IPS DF 6.9 (cell line): ENCODE data around the gene TAC3.
"Not testable (repeated sequence)": the region's sequence is repeated elsewhere in the genome, so short reads cannot be mapped to it uniquely, and the experiment has no call there.

ENCODE experiments used
- DNase-seq: peaks from one replicate; pipeline ENCODE4 v3.0.0-alpha.2; 2013; ENCODE audit warnings: low read depth, low spot score
- H3K27ac ChIP-seq: one replicate; pipeline ENCODE4 v1.5.1; 2013; ENCODE audit warnings: low read length, control low read depth
- H3K27me3 ChIP-seq: 2 replicates; pipeline ENCODE4 v1.6.1; 2013; ENCODE audit warnings: mild to moderate bottlenecking, low read length; ENCODE audit not compliant: control insufficient read depth, insufficient read depth
- H3K36me3 ChIP-seq: 2 replicates; pipeline ENCODE4 v1.6.1; 2013; ENCODE audit warnings: low read length; ENCODE audit not compliant: control insufficient read depth, insufficient read depth
- H3K4me1 ChIP-seq: 2 replicates; pipeline ENCODE4 v1.6.1; 2013; ENCODE audit warnings: low read length; ENCODE audit not compliant: control insufficient read depth, insufficient read depth
- H3K4me3 ChIP-seq: 2 replicates; pipeline ENCODE4 v1.5.1; 2013; ENCODE audit warnings: mild to moderate bottlenecking, low read length
- H3K9me3 ChIP-seq: 2 replicates; pipeline ENCODE4 v1.6.1; 2013; ENCODE audit warnings: low read length, inconsistent platforms; ENCODE audit not compliant: control insufficient read depth, insufficient read depth
- WGBS: extraction: QIAGEN DNeasy Blood & Tissue Kit; methylation state at CpG from one replicate; pipeline ENCODE4 v1.1.7; 2013; ENCODE audit warnings: mixed read lengths, missing lambda C conversion rate; ENCODE audit not compliant: insufficient read length, insufficient coverage; 5-methylcytosine and 5-hydroxymethylcytosine counted together

Gene TAC3

DNA sequence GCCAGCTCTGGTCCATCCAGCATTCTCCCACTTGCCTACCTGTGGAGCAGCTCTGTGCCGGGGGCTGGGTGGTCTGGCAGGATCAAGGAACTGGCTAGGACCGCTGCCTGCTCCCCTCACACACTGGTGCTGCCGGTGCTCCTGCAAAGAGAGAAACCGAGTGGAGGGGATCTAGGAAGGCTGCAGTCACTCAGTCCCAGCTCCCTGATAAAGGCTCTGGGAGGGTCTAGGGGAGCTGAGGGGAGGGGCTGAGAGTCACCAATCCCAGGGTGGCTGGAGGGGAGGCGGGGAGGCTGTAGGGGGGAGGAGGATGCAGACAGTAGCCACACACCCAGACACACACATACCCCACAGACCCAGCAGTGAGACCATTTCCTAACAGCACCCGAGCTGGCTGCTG, at the start of gene TAC3:
Gene TAC3 (minus strand): TSS at position 182 of the 400 bp plus-strand sequence. CDS start 732 bp downstream, outside the sequence.
- WGBS, result no CpG with 5 or more reads among the region's 6 CpGs
- no peaks in the 10 kb centered on the region for H3K36me3 ChIP-seq
- DNase-seq, result no peak
- no peaks in the 10 kb centered on the region for H3K9me3 ChIP-seq
- no peak within 1 kb of the TSS for H3K4me3 ChIP-seq
- no peaks in the 10 kb centered on the region for H3K27me3 ChIP-seq
- no peak within 1 kb of the TSS for H3K27ac ChIP-seq
- 0 out of 2 replicates have a peak, but pooled peaks cover 3% of the 10 kb centered on the region for H3K4me1 ChIP-seq

DNA sequence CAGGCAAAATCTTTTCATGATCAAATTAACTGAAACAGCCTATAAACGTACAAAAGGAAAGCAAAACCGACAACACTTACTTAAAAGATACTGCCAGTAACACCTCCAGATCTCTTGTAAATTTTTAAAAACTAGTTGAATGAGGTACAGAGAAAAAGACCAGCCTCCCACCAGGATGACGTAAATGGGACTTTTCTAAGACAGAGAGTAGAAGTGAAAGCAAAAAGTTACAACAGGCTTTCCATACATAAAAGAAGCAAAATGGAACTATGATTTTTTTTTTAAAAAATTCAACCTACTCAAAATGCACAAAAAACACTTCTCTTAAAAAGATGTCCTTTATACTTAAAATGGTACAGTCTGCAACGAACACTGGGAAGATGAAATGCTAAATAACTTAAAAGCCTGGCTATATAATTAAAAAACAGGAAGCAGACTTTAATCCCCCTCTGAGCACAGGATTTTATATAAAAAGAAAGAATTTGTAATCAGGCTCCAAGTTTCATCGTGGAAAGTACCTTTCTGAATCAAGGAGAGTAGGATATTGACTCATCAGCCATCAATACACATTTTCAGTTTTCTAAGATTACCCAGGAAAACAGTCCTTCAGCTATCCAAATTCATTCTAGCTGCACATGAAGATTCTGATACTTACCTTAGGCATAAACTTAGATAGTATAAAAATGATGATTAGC, 47.8 kb upstream of the TAC3 start:
- Histone ChIP-seq H3K36me3 (peaks cover 24% of the 10 kb centered on the region; the same call in 1 of the 2 replicates), H3K9me3 (no peaks in the 10 kb centered on the region), H3K4me1 (no peaks in the 10 kb centered on the region), H3K27ac (no peak overlapping the region), H3K4me3 (no peak overlapping the region), H3K27me3 (no peaks in the 10 kb centered on the region)
- no CpG with 5 or more reads among the region's 5 CpGs for WGBS
- no peak for DNase-seq

DNA sequence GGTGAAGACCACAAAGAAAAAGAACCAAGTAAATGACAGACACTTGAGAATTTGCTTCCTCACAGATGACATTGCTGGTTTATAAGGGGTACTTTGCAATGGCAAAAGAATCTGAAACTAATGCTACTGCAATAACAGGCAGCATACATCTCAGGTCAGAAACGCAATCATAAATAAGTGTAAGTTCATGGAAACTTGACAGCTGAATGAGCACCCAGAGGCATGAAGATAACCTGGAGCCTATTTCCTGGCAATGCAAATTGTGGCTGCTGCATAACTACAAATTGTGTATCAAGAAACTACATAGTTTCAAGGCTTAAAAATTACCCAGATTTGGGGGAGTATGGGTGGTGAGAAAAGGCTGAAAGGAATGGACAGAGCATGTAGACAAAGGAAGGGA, 42.1 kb upstream of the TAC3 start:
- Histone ChIP-seq H3K27me3 (no peaks in the 10 kb centered on the region), H3K36me3 (peaks cover 32% of the 10 kb centered on the region; the same call in 1 of the 2 replicates)

DNA sequence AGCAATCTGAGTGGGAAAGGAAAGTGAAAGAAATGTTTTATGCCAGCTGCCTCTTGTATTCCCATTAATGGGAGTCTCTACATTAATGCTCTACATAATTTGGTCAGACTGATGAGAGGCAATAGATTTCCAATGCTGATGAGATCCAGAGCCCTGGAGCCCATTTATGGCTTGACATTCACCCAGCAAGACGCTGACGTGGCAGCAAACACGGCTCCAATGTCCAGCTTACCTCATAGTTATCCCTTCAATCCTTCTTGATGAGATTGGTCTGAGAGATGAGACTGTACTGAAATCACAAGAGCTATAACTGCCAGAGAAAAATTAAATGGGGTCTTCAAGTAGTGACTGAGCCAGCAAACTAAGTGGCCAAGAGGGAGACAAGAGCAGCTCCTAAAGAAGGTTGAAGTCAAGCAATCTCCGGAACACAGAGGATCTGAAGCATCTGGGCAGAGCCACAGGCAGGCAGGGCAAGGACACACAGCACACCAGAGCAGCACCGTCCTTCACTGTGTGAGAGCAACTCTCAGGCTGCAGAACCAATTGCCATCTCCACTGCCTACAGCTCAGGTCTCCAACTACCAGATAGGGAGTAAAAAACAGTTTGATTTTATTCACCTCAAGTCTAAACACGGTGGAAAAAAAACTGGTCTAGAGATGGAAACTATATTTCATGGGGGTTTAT, 40.9 kb upstream of the TAC3 start:
- Histone ChIP-seq H3K9me3 (no peaks in the 10 kb centered on the region), H3K4me1 (no peaks in the 10 kb centered on the region), H3K4me3 (no peak overlapping the region), H3K27ac (no peak overlapping the region), H3K27me3 (no peaks in the 10 kb centered on the region), H3K36me3 (peaks cover 26% of the 10 kb centered on the region; the same call in 1 of the 2 replicates)
- no peak for DNase-seq
- no CpG with 5 or more reads among the region's 6 CpGs for WGBS

More for the DNA sequence above, 42.1 kb upstream of the TAC3 start:
- no peak overlapping the region for H3K27ac ChIP-seq
- WGBS, result no CpG with 5 or more reads among the region's 1 CpG
- no peak for DNase-seq
- no peaks in the 10 kb centered on the region for H3K4me1 ChIP-seq
- H3K4me3 ChIP-seq, result no peak overlapping the region
- H3K9me3 ChIP-seq, result no peaks in the 10 kb centered on the region

DNA sequence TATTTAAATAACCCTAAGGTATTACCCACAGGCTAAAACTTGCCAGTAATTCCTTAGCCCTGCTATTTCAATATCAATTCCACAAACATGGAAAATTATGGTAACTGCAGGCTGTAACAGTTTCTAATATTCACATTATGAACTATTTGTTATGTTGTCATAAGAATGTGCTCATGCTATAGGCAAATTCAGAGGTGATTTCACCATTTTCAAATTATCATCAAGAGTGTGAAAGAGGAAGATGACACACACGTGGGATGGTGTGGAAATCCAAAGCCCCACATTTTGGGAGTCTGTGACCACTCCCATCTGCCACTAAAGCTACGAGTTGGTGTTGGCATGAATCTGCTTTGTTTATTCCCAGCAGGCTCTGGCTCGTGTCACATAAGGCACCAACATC, 39.5 kb upstream of the TAC3 start:
- peaks cover 26% of the 10 kb centered on the region; the same call in 1 of the 2 replicates for H3K36me3 ChIP-seq

DNA sequence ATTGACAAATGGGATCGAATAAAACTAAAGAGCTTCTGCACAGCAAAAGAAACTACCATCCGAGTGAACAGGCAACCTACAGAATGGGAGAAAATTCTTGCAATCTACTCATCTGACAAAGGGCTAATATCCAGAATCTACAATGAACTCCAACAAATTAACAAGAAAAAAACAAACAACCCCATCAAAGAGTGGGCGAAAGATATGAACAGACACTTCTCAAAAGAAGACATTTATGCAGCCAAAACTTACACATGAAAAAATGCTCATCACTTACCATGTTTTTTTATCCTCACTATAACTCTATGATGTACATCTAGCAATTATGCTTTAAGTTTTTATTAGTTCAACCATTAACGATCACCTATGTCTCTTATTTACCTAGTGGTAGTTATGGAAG, 37.6 kb upstream of the TAC3 start:
- peaks cover 14% of the 10 kb centered on the region; the same call in 1 of the 2 replicates for H3K36me3 ChIP-seq
- H3K27ac ChIP-seq, H3K9me3 ChIP-seq, H3K4me3 ChIP-seq, H3K4me1 ChIP-seq, H3K27me3 ChIP-seq, DNase-seq: not testable (repeated sequence)
- WGBS, result no CpG with 5 or more reads among the region's 4 CpGs

More for the DNA sequence above, 39.5 kb upstream of the TAC3 start:
- Histone ChIP-seq H3K4me1 (no peaks in the 10 kb centered on the region), H3K27me3 (no peaks in the 10 kb centered on the region), H3K27ac (no peak overlapping the region), H3K9me3 (no peaks in the 10 kb centered on the region), H3K4me3 (no peak overlapping the region)
- WGBS, result no CpG with 5 or more reads among the region's 3 CpGs
- DNase-seq, result no peak

DNA sequence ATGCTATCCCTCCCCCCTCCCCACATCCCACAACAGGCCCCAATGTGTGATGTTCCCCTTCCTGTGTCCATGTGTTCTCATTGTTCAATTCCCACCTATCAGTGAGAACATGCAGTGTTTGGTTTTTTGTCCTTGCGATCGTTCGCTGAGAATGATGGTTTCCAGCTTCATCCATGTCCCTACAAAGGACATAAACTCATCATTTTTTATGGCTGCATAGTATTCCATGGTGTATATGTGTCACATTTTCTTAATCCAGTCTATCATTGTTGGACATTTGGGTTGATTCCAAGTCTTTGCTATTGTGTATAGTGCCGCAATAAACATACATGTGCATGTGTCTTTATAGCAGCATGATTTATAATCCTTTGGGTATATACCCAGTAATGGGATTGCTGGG, 36.8 kb upstream of the TAC3 start:
- H3K4me1 ChIP-seq, H3K27ac ChIP-seq, H3K4me3 ChIP-seq, DNase-seq, H3K9me3 ChIP-seq, H3K27me3 ChIP-seq, H3K36me3 ChIP-seq: not testable (repeated sequence)
- no CpG with 5 or more reads among the region's 4 CpGs for WGBS

DNA sequence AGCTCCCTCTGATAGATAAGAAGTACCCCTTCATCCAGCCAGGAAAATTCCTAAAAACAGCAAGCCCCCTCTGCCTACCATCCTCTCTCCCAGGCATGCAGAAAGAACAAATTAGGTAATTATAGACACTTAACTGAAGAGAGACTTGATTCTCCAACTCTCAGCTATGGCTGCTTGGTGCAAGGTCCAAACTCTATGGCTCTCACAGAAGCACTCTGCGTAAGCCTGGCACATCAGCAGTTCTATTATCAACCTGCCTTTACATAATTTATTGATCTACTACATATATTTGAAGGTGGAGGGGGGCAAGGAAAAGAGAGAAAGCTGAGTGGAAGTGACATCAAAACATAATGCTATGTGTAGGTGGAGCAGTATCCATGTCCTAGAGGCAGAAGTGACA, 34.7 kb upstream of the TAC3 start:
- peaks cover 2% of the 10 kb centered on the region; the same call in 1 of the 2 replicates for H3K36me3 ChIP-seq
- no CpG with 5 or more reads among the region's 1 CpG for WGBS
- peaks cover 1% of the 10 kb centered on the region; the same call in 1 of the 2 replicates for H3K4me1 ChIP-seq

DNA sequence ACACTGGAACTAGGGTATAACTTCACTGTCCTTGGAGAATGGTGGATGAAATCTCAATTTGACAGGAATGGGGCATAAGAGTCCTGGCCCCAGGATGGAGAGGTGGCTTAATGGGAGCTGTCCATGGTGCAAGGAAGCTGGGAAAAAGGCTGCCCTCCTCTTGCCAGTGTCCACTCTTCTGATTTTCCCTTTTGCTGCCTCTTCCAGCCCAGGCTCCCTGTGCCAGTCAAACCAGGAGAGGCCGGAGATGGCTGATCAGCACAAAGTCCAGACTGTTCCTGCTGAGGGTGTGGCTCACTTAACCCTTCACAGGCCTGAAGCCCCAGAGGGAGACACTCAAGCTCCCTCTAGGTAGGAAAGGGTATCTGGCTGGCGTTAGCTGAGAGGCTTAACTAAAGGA, 33.6 kb upstream of the TAC3 start, which contains the start of gene MYO1A:
Gene MYO1A (minus strand): TSS at position 240 of the 400 bp plus-strand sequence. CDS start 1,806 bp downstream, outside the sequence.
- no peak within 1 kb of the TSS for H3K27ac ChIP-seq
- H3K36me3 ChIP-seq, result no peaks in the 10 kb centered on the region
- no peaks in the 10 kb centered on the region for H3K27me3 ChIP-seq
- H3K4me3 ChIP-seq, result no peak within 1 kb of the TSS
- no CpG with 5 or more reads among the region's 2 CpGs for WGBS
- DNase-seq, result no peak
- peaks cover 1% of the 10 kb centered on the region; the same call in 1 of the 2 replicates for H3K4me1 ChIP-seq
- no peaks in the 10 kb centered on the region for H3K9me3 ChIP-seq

More for the DNA sequence above, 34.7 kb upstream of the TAC3 start:
- H3K27ac ChIP-seq, result no peak overlapping the region
- no peak for DNase-seq
- H3K9me3 ChIP-seq, result no peaks in the 10 kb centered on the region
- no peak overlapping the region for H3K4me3 ChIP-seq
- H3K27me3 ChIP-seq, result no peaks in the 10 kb centered on the region

DNA sequence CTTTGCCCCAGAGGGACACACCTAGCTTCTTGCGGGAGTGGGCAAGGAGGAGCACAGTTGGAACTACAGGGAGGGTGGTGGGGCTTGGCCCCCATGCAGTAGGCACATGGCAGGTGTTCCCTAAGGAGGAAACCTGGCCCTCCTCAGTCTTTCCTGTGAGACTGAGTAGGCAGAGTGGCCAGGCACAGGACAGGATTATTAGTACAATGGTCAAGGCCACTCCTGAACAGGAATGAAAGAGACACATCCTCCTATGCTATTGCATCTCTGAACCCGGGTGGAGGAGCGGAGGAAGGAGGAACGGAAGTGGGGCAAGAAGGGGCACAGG, 32.8 kb upstream of the TAC3 start:
- H3K4me3 ChIP-seq, result no peak overlapping the region
- H3K27ac ChIP-seq, result no peak overlapping the region
- peaks cover 1% of the 10 kb centered on the region; the same call in 1 of the 2 replicates for H3K4me1 ChIP-seq
- WGBS, result no CpG with 5 or more reads among the region's 4 CpGs
- H3K9me3 ChIP-seq, result no peaks in the 10 kb centered on the region
- no peaks in the 10 kb centered on the region for H3K27me3 ChIP-seq
- DNase-seq, result no peak
- no peaks in the 10 kb centered on the region for H3K36me3 ChIP-seq
